ENCODE data around the gene SLC25A6.

DNA sequence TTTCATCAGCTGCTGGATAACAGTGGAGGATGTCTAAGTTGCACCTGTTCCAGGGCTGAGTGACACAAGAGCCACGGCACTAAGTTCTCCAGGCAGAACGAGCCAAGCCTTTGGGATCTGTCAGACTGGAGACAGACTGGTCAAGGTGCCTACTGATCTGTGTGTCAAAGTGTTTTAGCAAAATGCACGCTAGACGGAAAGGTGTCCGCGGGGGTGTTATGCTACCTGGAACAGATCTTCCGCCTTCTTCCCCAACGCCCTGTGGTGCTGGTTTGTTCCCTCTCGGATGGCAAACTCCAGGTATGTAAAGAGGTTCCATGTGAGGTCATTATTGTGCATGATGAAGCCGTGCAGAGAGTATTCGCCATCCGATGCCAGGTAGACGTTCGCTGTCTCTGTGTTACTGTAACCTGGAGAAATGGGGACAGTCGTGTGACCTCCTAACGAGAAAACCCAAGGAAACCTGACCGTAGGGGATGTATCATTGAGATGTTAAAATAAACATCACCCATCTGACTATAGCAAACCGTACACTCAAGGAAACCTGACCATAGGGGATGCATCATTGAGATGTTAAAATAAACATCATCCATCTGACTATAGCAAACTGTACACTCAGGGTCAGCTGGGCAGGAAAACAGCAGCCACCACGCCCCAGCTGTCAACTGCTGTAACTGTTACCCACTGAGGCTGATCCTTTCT is 29.7 kb upstream of the SLC25A6 start:
- TF ChIP-seq POLR2A (IDR thresholded peaks at IDR 0.05), result no peak
- TF ChIP-seq CTCF (IDR thresholded peaks at IDR 0.05 in 4 of 5, conservative IDR thresholded peaks at IDR 0.05 in 1 of 5), result no peak
